Chondrocyte (in vitro differentiated cells): ENCODE data around the gene THAP3. TPM values are rescaled to one million over a fixed set of nuclear protein-coding genes. Genes with fewer than 3 reads are reported as not detected.

Experiments
- DNase-seq: peaks from one replicate; pipeline ENCODE4 v3.0.0; 2021; ENCODE audit warnings: mixed read lengths, low spot score
- H3K27ac Mint-ChIP-seq: one replicate; pipeline ENCODE4 v1.8.0; 2021; ENCODE audit warnings: mild to moderate bottlenecking, moderate library complexity, mixed read lengths; ENCODE audit not compliant: unreplicated experiment
- H3K27me3 Mint-ChIP-seq: 2 replicates; pipeline ENCODE4 v1.8.0; 2021; ENCODE audit warnings: low read depth, mixed read lengths
- H3K36me3 Mint-ChIP-seq: 2 replicates; pipeline ENCODE4 v1.8.0; 2021; ENCODE audit warnings: low read depth, mixed read lengths
- H3K4me1 Mint-ChIP-seq: 2 replicates; pipeline ENCODE4 v1.8.0; 2021; ENCODE audit warnings: low read depth, mild to moderate bottlenecking, mixed read lengths
- H3K4me3 Mint-ChIP-seq: one replicate; pipeline ENCODE4 v1.8.0; 2021; ENCODE audit warnings: mild to moderate bottlenecking, moderate library complexity, mixed read lengths; ENCODE audit not compliant: unreplicated experiment
- H3K9me3 Mint-ChIP-seq: 2 replicates; pipeline ENCODE4 v1.8.0; 2021; ENCODE audit warnings: low read depth, mixed read lengths
- CTCF ChIP-seq: fragments of 200-600 bp; sonication (generic); IDR thresholded peaks from 2 replicates; pipeline ENCODE4 v1.5.0; 2021; ENCODE audit warnings: antibody characterized with exemption, mild to moderate bottlenecking, moderate library complexity
- total RNA-seq: library from RNA; stranded (reverse); gene quantifications from 3 replicates; pipeline ENCODE4 v1.2.1, GENCODE V29; 2021

Gene THAP3
- total RNA-seq, 1 donor from 2014 or later, result 12.9 TPM

GRCh38 chr1:6630027-6630426, 5.4 kb downstream of the THAP3 start:
- no peak for DNase-seq
- Mint-ChIP-seq H3K27me3 (no peaks in the 10 kb centered on the region), H3K4me3 (no peak overlapping the region), H3K27ac (no peak overlapping the region), H3K4me1 (peaks cover 21% of the 10 kb centered on the region), H3K36me3 (peaks cover 22% of the 10 kb centered on the region), H3K9me3 (no peaks in the 10 kb centered on the region)
- no peak for TF ChIP-seq CTCF

- Mint-ChIP-seq H3K4me3 (no peak overlapping the region), H3K9me3 (no peaks in the 10 kb centered on the region), H3K36me3 (peaks cover 22% of the 10 kb centered on the region), H3K27ac (no peak overlapping the region), H3K4me1 (peaks cover 20% of the 10 kb centered on the region), H3K27me3 (no peaks in the 10 kb centered on the region)
- DNase-seq, result no peak
- no peak for TF ChIP-seq CTCF
These were observed 6.4 kb downstream of the THAP3 start for GRCh38 chr1:6631058-6631457.

- Mint-ChIP-seq H3K4me3 (no peak overlapping the region), H3K4me1 (peaks cover 8% of the 10 kb centered on the region), H3K36me3 (peaks cover 23% of the 10 kb centered on the region), H3K9me3 (no peaks in the 10 kb centered on the region), H3K27ac (no peak overlapping the region), H3K27me3 (no peaks in the 10 kb centered on the region)
- no peak for TF ChIP-seq CTCF
- no peak for DNase-seq
These were observed 8.2 kb downstream of the THAP3 start for GRCh38 chr1:6632588-6633514.

GRCh38 chr1:6634371-6635052, 9.8 kb downstream of the THAP3 start:
- peaks cover 10% of the 10 kb centered on the region for H3K4me1 Mint-ChIP-seq
- TF ChIP-seq CTCF, result peak; percentile 72
- no peak overlapping the region for H3K4me3 Mint-ChIP-seq
- no peak for DNase-seq
- H3K36me3 Mint-ChIP-seq, result peaks cover 22% of the 10 kb centered on the region
- no peak overlapping the region for H3K27ac Mint-ChIP-seq
- H3K27me3 Mint-ChIP-seq, result no peaks in the 10 kb centered on the region
- H3K9me3 Mint-ChIP-seq, result no peaks in the 10 kb centered on the region

DNA sequence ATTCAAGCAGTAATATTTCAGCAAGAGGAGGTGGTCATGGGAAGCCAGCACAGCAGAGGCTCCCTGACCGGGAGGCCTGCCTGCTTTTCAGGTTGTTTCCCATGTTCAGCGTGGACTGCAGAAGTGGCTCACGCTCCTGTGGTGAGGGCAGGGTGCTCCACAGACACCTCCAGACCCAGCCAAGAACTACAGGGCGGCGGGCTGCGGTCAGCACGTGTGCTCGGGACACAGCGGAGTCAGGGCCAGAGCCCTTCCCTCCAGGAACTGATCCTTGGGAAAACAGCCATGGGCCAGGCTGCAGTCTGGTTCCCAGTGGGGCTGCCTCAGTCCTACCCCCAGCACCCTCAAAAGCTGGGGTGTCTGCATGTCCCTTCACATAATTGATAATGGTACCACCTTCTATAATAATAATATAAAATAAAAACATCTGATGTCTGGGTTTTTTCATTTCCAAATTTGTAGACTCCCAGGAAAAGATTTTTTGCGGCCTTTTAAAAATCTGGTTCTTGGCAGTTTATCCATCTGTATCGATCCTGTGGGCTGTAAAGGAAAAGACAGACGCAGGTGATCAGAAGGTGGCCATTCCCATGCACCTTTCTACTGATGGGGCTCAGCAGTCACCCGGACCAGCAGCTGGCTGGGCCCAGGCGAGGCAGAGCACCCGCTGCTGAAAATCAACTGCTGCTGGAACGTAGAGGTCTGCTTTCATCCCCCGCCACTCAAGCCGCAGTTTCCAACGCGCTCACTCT, 10.7 kb downstream of the THAP3 start:
- peaks cover 10% of the 10 kb centered on the region for H3K4me1 Mint-ChIP-seq
- no peaks in the 10 kb centered on the region for H3K27me3 Mint-ChIP-seq
- no peak overlapping the region for H3K4me3 Mint-ChIP-seq
- H3K27ac Mint-ChIP-seq, result no peak overlapping the region
- TF ChIP-seq CTCF, result no peak
- H3K36me3 Mint-ChIP-seq, result peaks cover 21% of the 10 kb centered on the region
- H3K9me3 Mint-ChIP-seq, result no peaks in the 10 kb centered on the region
- DNase-seq, result no peak
